DND-41 (cell line): ENCODE measurements around the gene ARSJ.

Experiments used
- ATAC-seq: fragments of 200-7000 bp; cut with Tn5 transposase; 3 replicates; pipeline ENCODE4 v1.9.1; 2021; ENCODE audit warnings: low read depth; ENCODE audit not compliant: insufficient read depth
- DNase-seq: peaks from one replicate; pipeline ENCODE4 v3.0.0-alpha.2; 2020
- H2AFZ ChIP-seq: 2 replicates; pipeline ENCODE4 v1.6.0; 2012; ENCODE audit warnings: low read depth, low read length
- H3K27ac ChIP-seq: 2 replicates; pipeline ENCODE4 v1.5.1; 2012; ENCODE audit warnings: low read length, inconsistent platforms
- H3K27me3 ChIP-seq: fragments of 200-600 bp; sonication (generic); 2 replicates; pipeline ENCODE4 v1.6.0; 2012; ENCODE audit warnings: low read length, mild to moderate bottlenecking, inconsistent platforms; ENCODE audit not compliant: insufficient read depth, poor library complexity
- H3K36me3 ChIP-seq: 2 replicates; pipeline ENCODE4 v1.5.1; 2012; ENCODE audit warnings: low read length, inconsistent platforms; ENCODE audit not compliant: insufficient read depth
- H3K4me1 ChIP-seq: 2 replicates; pipeline ENCODE4 v1.5.1; 2012; ENCODE audit warnings: mild to moderate bottlenecking, low read length; ENCODE audit not compliant: insufficient read depth
- H3K4me2 ChIP-seq: 2 replicates; pipeline ENCODE4 v1.6.0; 2012; ENCODE audit warnings: mild to moderate bottlenecking, moderate library complexity, low read length, inconsistent platforms; ENCODE audit not compliant: insufficient read depth
- H3K4me3 ChIP-seq, 2 experiments: fragments of 200-600 bp in 1 of 2; shearing (Covaris generic) in 1 of 2; 2 replicates each; pipeline ENCODE4 v1.5.1; 2012 to 2016; ENCODE audit warnings: inconsistent platforms in 2 of 2, low read length in 2 of 2, mild to moderate bottlenecking in 2 of 2, low read depth in 1 of 2, moderate library complexity in 1 of 2
- H3K79me2 ChIP-seq: 2 replicates; pipeline ENCODE4 v1.6.0; 2012; ENCODE audit warnings: low read length, inconsistent platforms; ENCODE audit not compliant: insufficient read depth
- H3K9ac ChIP-seq: 2 replicates; pipeline ENCODE4 v1.6.0; 2012; ENCODE audit warnings: low read depth, mild to moderate bottlenecking, inconsistent platforms, low read length, moderate library complexity
- H3K9me3 ChIP-seq: 2 replicates; pipeline ENCODE4 v1.5.1; 2012; ENCODE audit warnings: low read length, moderate library complexity, mild to moderate bottlenecking, inconsistent platforms; ENCODE audit not compliant: insufficient read depth, severe bottlenecking
- H4K20me1 ChIP-seq: 2 replicates; pipeline ENCODE4 v1.6.0; 2012; ENCODE audit warnings: low read length; ENCODE audit not compliant: insufficient read depth
- EZH2 ChIP-seq: IDR thresholded peaks from 3 replicates; pipeline ENCODE4 v1.6.1; 2012; ENCODE audit warnings: borderline replicate concordance, low read depth, mild to moderate bottlenecking, moderate library complexity, low read length, inconsistent platforms; ENCODE audit not compliant: severe bottlenecking
- TF ChIP-seq, protein P1 (sequence below): IDR thresholded peaks from 2 replicates; pipeline ENCODE4 v1.5.1; 2012; ENCODE audit warnings: borderline replicate concordance, low read length, moderate library complexity, mild to moderate bottlenecking; ENCODE audit not compliant: poor library complexity, severe bottlenecking; ENCODE audit errors: extremely low read depth

Gene ARSJ

DNA sequence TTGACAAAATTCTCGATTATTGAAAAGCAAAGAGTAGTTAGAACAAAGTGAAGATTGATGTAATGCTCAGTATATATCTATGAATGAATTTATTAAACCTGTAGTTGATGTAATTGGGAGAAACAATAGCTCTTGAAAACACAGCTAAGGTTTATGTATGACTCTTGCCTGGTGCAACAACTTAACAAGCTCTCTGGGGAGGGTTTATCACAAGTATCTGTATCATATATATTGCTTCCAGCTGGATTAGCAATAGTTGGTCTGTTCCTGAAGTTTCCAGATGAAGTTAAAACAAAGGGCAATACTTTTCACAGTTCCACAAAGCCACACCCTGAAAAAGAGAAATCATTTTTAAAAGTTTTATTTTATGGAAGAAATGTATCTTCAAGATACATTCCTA is 91.4 kb downstream of the ARSJ start:
- no peak overlapping the region for H2AFZ ChIP-seq
- H3K9ac ChIP-seq, result no peak overlapping the region
- no peak for TF ChIP-seq EZH2
- TF ChIP-seq, protein P1, sequence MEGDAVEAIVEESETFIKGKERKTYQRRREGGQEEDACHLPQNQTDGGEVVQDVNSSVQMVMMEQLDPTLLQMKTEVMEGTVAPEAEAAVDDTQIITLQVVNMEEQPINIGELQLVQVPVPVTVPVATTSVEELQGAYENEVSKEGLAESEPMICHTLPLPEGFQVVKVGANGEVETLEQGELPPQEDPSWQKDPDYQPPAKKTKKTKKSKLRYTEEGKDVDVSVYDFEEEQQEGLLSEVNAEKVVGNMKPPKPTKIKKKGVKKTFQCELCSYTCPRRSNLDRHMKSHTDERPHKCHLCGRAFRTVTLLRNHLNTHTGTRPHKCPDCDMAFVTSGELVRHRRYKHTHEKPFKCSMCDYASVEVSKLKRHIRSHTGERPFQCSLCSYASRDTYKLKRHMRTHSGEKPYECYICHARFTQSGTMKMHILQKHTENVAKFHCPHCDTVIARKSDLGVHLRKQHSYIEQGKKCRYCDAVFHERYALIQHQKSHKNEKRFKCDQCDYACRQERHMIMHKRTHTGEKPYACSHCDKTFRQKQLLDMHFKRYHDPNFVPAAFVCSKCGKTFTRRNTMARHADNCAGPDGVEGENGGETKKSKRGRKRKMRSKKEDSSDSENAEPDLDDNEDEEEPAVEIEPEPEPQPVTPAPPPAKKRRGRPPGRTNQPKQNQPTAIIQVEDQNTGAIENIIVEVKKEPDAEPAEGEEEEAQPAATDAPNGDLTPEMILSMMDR, result no peak
- no peaks in the 10 kb centered on the region for H3K9me3 ChIP-seq
- ATAC-seq, result no peak
- no peaks in the 10 kb centered on the region for H4K20me1 ChIP-seq
- no peaks in the 10 kb centered on the region for H3K27me3 ChIP-seq
- no peaks in the 10 kb centered on the region for H3K4me1 ChIP-seq
- H3K36me3 ChIP-seq, result no peaks in the 10 kb centered on the region
- H3K79me2 ChIP-seq, result no peaks in the 10 kb centered on the region
- no peak overlapping the region for H3K27ac ChIP-seq
- DNase-seq, result no peak
- no peak overlapping the region for H3K4me2 ChIP-seq
- no peak overlapping the region for H3K4me3 ChIP-seq

DNA sequence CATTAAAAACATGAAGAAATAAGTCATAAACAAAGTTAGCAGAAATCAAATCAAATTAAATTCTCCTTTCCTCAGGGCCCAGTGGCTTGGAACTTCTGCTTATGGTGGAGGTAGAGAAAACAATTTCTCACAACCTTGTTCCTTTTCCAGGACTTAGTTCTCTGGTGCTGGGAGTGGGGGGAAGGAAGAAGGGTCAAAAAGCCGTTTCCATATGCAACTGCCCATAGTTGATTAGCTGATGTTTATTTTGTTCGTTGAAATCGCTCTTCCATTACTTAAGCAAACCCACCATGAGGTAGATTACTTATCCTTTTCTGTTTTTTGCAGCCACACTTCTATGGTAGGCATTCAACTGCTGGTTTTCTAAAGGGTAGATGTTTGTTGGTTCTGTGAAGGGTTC is 94.2 kb downstream of the ARSJ start:
- Histone ChIP-seq H3K9ac (no peak overlapping the region), H4K20me1 (no peaks in the 10 kb centered on the region), H3K9me3 (no peaks in the 10 kb centered on the region), H3K4me3 (no peak overlapping the region), H3K79me2 (no peaks in the 10 kb centered on the region), H3K4me2 (no peak overlapping the region), H3K27ac (no peak overlapping the region), H3K4me1 (no peaks in the 10 kb centered on the region), H3K27me3 (no peaks in the 10 kb centered on the region), H2AFZ (no peak overlapping the region), H3K36me3 (no peaks in the 10 kb centered on the region)
- DNase-seq (no peak), ATAC-seq (no peak)
- TF ChIP-seq EZH2, result no peak
- TF ChIP-seq, protein P1, result no peak

DNA sequence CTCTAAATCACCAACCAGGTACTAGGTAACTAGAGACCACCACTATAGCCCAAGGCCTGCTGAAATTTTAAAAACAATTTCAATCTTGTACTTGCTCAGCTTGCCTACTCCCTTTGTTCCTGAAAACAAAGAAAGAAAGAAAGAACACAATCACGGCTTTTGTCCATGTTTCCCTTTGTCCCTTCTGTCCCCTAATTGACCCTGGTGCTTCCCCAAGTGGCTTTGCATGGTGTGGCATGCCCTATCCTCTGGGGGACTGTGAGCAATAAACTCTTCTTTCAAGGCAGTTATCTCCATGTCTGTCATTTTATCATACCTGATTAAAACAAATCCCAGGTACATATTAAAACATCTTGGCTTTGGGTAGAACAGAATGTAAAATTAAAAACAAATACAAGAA is 94.8 kb downstream of the ARSJ start:
- TF ChIP-seq, protein P1, result no peak
- TF ChIP-seq EZH2, result no peak
- Histone ChIP-seq H3K9ac (no peak overlapping the region), H3K79me2 (no peaks in the 10 kb centered on the region), H3K4me3 (no peak overlapping the region), H3K4me2 (no peak overlapping the region), H3K27me3 (no peaks in the 10 kb centered on the region), H3K27ac (no peak overlapping the region), H2AFZ (no peak overlapping the region), H4K20me1 (no peaks in the 10 kb centered on the region), H3K36me3 (no peaks in the 10 kb centered on the region), H3K4me1 (no peaks in the 10 kb centered on the region), H3K9me3 (no peaks in the 10 kb centered on the region)
- DNase-seq (no peak), ATAC-seq (no peak)

DNA sequence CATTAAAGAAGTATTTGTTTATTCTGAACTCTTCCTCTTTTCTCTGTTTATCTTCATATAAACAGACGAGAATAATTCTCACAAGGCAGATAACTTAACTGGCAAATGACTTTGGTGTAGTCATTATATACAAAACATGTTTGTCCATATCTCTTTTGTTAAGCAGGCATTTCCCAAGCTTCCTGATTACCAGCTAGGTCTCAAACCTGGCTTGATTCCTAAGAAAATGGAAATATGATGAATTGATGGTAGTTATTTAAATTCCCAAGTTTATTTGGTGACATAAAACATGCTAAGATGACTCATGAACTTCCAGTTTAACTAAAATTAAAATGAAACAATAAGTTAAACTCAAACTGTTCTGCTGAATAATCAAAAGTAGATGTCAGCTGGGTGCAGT is 96.8 kb downstream of the ARSJ start:
- no peaks in the 10 kb centered on the region for H3K27me3 ChIP-seq
- H3K9me3 ChIP-seq, result no peaks in the 10 kb centered on the region
- no peak overlapping the region for H3K4me2 ChIP-seq
- no peak overlapping the region for H2AFZ ChIP-seq
- H3K4me1 ChIP-seq, result no peaks in the 10 kb centered on the region
- TF ChIP-seq EZH2, result no peak
- TF ChIP-seq, protein P1, result no peak
- no peak for ATAC-seq
- H3K9ac ChIP-seq, result no peak overlapping the region
- no peaks in the 10 kb centered on the region for H4K20me1 ChIP-seq
- H3K27ac ChIP-seq, result no peak overlapping the region
- H3K79me2 ChIP-seq, result no peaks in the 10 kb centered on the region
- no peak for DNase-seq
- H3K4me3 ChIP-seq, result no peak overlapping the region
- no peaks in the 10 kb centered on the region for H3K36me3 ChIP-seq
